Stomach (tissue), 4 donors: ENCODE results near the gene TPI1.

ENCODE experiments used
- EP300 ChIP-seq: sonication (generic); formaldehyde crosslinking; IDR thresholded peaks from one replicate; pipeline ENCODE4 v1.6.1; 2017; ENCODE audit warnings: antibody characterized with exemption
- POLR2A ChIP-seq, 4 donors: fragments of 450-650 bp; IDR thresholded peaks; one replicate each; pipeline ENCODE4 v1.6.1; 2016; ENCODE audit warnings: antibody characterized with exemption in 4 of 4, control low read depth in 2 of 4, mild to moderate bottlenecking in 1 of 4, moderate library complexity in 1 of 4
- TF ChIP-seq, protein P1 (sequence below), 7 experiments: fragments of 450-650 bp in 4 of 7; fragments of 200-600 bp in 3 of 7; sonication (generic) in 3 of 7; IDR thresholded peaks; one replicate each; pipeline ENCODE4 v1.5.1; 2016 to 2019; ENCODE audit warnings: antibody characterized with exemption in 7 of 7, control low read depth in 2 of 7, mild to moderate bottlenecking in 1 of 7

DNA sequence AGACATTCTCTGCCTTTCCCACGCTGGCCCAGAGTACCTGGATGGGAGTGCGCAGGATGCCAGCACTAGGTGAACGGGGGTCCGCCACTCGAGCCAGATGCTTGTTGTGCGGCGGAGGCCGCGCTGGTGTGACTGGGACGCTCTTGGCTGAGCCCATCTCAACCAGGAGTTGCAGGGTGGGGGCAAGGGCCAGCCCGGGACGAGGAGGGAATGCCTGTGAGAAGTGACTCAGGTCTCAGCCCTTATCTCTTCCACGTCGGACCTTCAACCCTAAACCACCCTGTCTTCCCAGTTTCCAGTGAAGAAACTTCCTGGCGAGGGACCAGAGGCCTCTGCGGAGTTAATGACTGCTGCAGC lies 16.6 kb upstream of the TPI1 start:
- TF ChIP-seq POLR2A (IDR thresholded peaks at IDR 0.05) (no peak), EP300 (no peak)
- TF ChIP-seq, protein P1, sequence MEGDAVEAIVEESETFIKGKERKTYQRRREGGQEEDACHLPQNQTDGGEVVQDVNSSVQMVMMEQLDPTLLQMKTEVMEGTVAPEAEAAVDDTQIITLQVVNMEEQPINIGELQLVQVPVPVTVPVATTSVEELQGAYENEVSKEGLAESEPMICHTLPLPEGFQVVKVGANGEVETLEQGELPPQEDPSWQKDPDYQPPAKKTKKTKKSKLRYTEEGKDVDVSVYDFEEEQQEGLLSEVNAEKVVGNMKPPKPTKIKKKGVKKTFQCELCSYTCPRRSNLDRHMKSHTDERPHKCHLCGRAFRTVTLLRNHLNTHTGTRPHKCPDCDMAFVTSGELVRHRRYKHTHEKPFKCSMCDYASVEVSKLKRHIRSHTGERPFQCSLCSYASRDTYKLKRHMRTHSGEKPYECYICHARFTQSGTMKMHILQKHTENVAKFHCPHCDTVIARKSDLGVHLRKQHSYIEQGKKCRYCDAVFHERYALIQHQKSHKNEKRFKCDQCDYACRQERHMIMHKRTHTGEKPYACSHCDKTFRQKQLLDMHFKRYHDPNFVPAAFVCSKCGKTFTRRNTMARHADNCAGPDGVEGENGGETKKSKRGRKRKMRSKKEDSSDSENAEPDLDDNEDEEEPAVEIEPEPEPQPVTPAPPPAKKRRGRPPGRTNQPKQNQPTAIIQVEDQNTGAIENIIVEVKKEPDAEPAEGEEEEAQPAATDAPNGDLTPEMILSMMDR (IDR thresholded peaks at IDR 0.05): no peak
